RWPE1 (cell line): ENCODE measurements around the gene PPP1R3G.

Experiments used
- CTCF ChIA-PET: fragments of 350-600 bp; sonication (Branson Sonifier 250); formaldehyde crosslinking; extraction: SDS; loops from one replicate; lab custom pipeline; 2021; lab: Yijun Ruan, JAX
- POLR2A ChIA-PET: fragments of 400-600 bp; formaldehyde crosslinking; extraction: SDS; loops from one replicate; lab custom pipeline; 2020; ENCODE audit warnings: antibody characterized with exemption; ENCODE audit not compliant: low non-redundant PET; lab: Yijun Ruan, JAX
- DNase-seq: peaks from one replicate; pipeline ENCODE4 v3.0.0; 2012; ENCODE audit warnings: low spot score
- H3K27ac ChIP-seq: fragments of 450-650 bp; 2 replicates; pipeline ENCODE4 v1.5.1; 2017
- TF ChIP-seq, protein P1 (sequence below): fragments of 450-650 bp; conservative IDR thresholded peaks from 2 replicates; pipeline ENCODE4 v1.5.1; 2017; ENCODE audit warnings: low read depth, mild to moderate bottlenecking

Gene PPP1R3G

DNA sequence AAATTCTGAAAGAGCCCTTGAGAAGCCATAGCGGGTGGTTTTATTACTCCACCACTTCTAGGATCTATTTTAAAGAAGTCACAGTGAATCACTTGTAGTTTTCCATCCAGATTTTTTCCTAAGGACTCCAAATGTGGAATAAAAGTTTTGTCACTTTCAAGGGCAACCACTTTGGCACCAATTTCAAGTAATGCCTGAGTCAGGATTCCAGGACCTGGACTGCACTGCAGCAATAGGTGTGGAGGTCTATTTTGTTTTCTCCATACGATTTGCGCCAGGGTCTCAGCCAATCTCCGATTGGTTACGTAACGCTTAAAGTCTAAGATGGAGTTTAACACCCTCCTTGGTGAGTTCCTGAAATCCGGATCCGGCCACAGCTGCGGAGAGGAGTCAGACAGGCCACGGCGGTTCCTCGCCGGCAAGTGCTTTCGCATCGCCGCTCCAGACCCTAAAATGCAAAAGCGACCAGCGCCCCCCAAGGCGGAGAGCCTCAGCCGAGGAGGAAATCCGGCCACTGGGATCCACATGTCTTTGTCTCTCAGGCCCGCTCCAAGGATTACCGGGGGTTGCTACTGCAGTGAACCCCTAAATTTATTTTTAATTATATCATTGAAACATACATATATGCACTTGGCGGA lies 18.6 kb upstream of the PPP1R3G start:
- ChIA-PET CTCF (interaction anchor here (0.6 kb wide), 1 partner anchor 21 kb away, joined by 4 read pairs; no protein-coding TSS in a partner anchor), POLR2A (no interaction called here)
- H3K27ac ChIP-seq: no peak overlapping the region

DNA sequence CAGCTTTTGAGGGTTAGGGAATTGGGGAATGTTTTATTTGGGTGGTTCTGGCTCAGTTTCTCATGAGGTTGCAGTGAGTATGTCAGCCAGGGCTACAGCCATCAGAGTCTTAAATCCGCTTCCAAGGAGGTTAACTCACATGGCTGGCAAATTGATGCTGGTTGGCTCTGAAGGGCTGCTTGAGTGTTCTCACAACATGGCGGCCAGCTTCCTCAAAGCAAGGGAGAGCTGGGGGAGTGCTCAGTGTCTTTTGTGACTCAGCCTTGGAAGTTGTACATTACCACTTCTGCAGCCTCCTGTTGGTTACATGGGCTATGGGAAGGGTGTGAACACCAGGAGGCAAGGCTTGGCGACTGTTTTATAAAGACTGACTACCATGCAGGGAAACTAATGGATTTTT lies 17.8 kb upstream of the PPP1R3G start:
- CTCF ChIA-PET: interaction anchor here (0.6 kb wide), 1 partner anchor 22 kb away, joined by 4 read pairs; no protein-coding TSS in a partner anchor
- DNase-seq: no peak
- no peak overlapping the region for H3K27ac ChIP-seq
- POLR2A ChIA-PET: no interaction called here
- TF ChIP-seq, protein P1, sequence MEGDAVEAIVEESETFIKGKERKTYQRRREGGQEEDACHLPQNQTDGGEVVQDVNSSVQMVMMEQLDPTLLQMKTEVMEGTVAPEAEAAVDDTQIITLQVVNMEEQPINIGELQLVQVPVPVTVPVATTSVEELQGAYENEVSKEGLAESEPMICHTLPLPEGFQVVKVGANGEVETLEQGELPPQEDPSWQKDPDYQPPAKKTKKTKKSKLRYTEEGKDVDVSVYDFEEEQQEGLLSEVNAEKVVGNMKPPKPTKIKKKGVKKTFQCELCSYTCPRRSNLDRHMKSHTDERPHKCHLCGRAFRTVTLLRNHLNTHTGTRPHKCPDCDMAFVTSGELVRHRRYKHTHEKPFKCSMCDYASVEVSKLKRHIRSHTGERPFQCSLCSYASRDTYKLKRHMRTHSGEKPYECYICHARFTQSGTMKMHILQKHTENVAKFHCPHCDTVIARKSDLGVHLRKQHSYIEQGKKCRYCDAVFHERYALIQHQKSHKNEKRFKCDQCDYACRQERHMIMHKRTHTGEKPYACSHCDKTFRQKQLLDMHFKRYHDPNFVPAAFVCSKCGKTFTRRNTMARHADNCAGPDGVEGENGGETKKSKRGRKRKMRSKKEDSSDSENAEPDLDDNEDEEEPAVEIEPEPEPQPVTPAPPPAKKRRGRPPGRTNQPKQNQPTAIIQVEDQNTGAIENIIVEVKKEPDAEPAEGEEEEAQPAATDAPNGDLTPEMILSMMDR: no peak

More for the DNA sequence above, 18.6 kb upstream of the PPP1R3G start:
- TF ChIP-seq, protein P1: no peak
- DNase-seq: no peak

DNA sequence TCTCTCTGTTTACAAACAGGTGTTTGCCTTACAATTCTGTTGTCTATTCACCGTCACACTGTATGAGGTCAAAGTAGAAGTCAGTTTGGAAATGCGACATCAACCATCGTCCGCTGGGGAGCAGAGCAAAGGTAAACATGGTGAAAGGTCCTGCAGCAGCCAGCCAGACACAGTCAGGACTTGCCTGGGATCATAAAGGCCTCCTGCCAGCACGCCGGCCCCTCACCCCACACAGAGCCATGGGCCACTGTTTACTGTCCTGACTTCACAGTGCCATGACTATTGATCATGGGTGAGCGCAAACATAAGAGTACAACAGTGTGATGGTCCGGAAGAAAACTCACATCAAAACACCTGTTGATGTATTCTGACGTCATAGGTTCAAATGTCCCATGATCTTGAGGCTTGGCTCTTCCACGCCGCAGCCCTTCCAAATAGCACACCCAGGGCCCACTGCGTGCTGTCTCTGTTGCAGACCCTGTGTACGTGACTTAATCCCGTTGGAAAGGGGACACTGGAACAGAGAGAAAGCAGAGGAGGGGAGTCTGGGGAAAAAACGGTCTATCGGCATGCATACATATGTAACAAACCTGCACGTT lies 16.9 kb upstream of the PPP1R3G start:
- H3K27ac ChIP-seq: no peak overlapping the region
- TF ChIP-seq, protein P1: no peak
- ChIA-PET CTCF (no interaction called here), POLR2A (no interaction called here)
- DNase-seq: no peak

DNA sequence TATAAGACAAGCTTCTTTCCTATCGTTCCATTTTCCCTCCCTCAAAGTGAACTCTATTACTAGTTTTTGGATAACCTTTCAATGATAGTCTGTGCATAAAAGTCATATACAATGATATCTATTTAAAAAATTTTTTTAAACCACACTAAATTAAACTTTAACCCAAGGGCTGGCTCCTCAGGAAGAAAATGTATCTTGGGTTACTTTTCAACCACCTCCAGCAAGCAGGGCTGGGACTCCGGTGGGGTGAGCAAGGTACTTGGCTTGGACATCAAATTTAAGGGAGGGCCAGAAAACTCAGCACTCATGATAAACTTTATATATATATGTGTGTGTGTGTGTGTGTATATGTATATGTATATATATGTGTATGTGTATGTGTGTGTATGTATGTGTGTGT lies 13.9 kb upstream of the PPP1R3G start:
- ChIA-PET CTCF (no interaction called here), POLR2A (no interaction called here)
- H3K27ac ChIP-seq: no peak overlapping the region
- DNase-seq: no peak
- TF ChIP-seq, protein P1: no peak

DNA sequence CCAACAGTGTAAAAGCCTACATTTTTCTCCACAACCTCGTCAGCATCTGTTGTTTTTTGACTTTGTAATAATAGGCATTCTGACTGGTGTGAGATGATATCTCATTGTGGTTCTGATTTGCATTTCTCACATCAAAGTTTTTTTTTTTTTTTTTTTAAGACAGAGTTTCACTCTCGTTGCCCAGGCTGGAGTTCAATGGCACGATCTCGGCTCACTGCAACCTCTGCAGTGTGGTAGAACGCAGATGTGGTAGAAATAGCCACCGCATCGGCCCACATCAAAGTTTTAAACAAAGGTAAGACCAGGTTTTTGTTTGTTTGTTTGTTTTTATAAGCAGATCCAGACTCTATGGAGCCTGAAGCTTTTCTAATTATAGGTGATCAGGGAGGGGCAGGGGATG lies 12.7 kb upstream of the PPP1R3G start:
- no peak overlapping the region for H3K27ac ChIP-seq
- TF ChIP-seq, protein P1: no peak
- ChIA-PET CTCF (interaction anchor here (0.6 kb wide), 1 partner anchor 479 kb away, joined by 3 read pairs; no protein-coding TSS in a partner anchor), POLR2A (no interaction called here)
- no peak for DNase-seq

DNA sequence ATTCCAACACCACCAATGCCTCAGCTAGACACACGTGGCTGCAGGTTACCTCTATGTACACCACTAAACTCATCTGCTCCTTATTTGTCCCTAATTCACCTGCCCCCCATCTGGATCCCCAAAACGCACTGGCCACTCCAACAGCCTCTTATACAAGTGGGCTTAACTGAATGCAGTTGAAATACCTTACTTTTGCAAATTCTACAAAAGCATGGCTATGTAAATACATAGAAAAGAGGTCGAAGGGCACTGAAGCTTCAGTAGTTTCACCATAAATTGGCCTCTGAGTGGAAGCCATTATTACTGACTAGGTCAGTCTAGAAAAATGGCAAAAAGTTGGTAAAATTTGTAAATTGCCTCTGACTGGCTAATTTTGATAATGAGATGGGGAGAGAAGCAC lies 11.1 kb upstream of the PPP1R3G start:
- TF ChIP-seq, protein P1: no peak
- ChIA-PET POLR2A (no interaction called here), CTCF (no interaction called here)
- DNase-seq: no peak
- no peak overlapping the region for H3K27ac ChIP-seq
